Measurements from ENCODE around the gene GPR150. TPM values are rescaled to one million over a fixed set of nuclear protein-coding genes. Genes with fewer than 3 reads are reported as not detected.

The GPR150 gene
- total RNA-seq, 1 donor from 2014 or later, result not detected

Other genes starting within 250 kb of the GPR150 start
- not detected for gene FAM81B, start 228.7 kb upstream of the GPR150 start, total RNA-seq
- 70.7 TPM for gene SKIC3, start 65.1 kb upstream of the GPR150 start, total RNA-seq
- 2.2 TPM for gene ARSK, start 65.0 kb upstream of the GPR150 start, total RNA-seq
- 2.7 TPM for gene RFESD, start 26.7 kb downstream of the GPR150 start, total RNA-seq
- not detected for gene SPATA9, start 62.9 kb downstream of the GPR150 start, total RNA-seq
- 79.0 TPM for gene RHOBTB3, start 111.2 kb downstream of the GPR150 start, total RNA-seq
- 119 TPM for gene GLRX, start 202.6 kb downstream of the GPR150 start, total RNA-seq

Data from cardiac septum (tissue), 1 donor.